Ovary (tissue), 9 donors: ENCODE data around the gene ST6GALNAC3. TPM values are rescaled to one million over a fixed set of nuclear protein-coding genes. Genes with fewer than 3 reads are reported as not detected.

Experiments
- DNase-seq, 5 donors: peaks; one replicate each; pipeline ENCODE4 v3.0.0-alpha.2; 2019 to 2020
- H3K27ac ChIP-seq, 2 donors: fragments of 200-600 bp; one replicate each; pipeline versions ENCODE4 v1.5.1 to v1.8.0; 2019 to 2022
- H3K27me3 ChIP-seq: fragments of 200-600 bp; one replicate; pipeline ENCODE4 v1.8.0; 2022
- H3K36me3 ChIP-seq: fragments of 200-600 bp; sonication (generic); one replicate; pipeline ENCODE4 v1.5.1; 2019
- H3K4me1 ChIP-seq: one replicate; pipeline ENCODE4 v1.8.1; 2013; ENCODE audit warnings: mild to moderate bottlenecking, moderate library complexity; ENCODE audit not compliant: insufficient read depth
- H3K4me3 ChIP-seq: fragments of 200-600 bp; sonication (generic); one replicate; pipeline ENCODE4 v1.5.1; 2017
- H3K9me3 ChIP-seq, 2 donors: fragments of 200-600 bp in 1 of 2; sonication (generic) in 1 of 2; one replicate each; pipeline versions ENCODE4 v1.5.1 to v1.8.1; 2013 to 2019; ENCODE audit warnings: mild to moderate bottlenecking in 1 of 2, moderate library complexity in 1 of 2
- EP300 ChIP-seq: sonication (generic); formaldehyde crosslinking; IDR thresholded peaks from one replicate; pipeline ENCODE4 v1.6.1; 2017; ENCODE audit warnings: antibody characterized with exemption
- POLR2A ChIP-seq: fragments of 450-650 bp; IDR thresholded peaks from one replicate; pipeline ENCODE4 v1.6.1; 2017; ENCODE audit warnings: antibody characterized with exemption, mild to moderate bottlenecking, moderate library complexity
- WGBS, 3 donors: extraction: QIAGEN DNeasy Blood & Tissue Kit in 1 of 3; methylation state at CpG; one replicate each; pipeline versions ENCODE4 v1.1.5 to v1.1.7; 2013 to 2017; 5-methylcytosine and 5-hydroxymethylcytosine counted together
- intact Hi-C, 4 donors: fragments of 100-400 bp; cut with DNase I; formaldehyde crosslinking; loops; one replicate each; pipeline versions ENCODE4 v1.11.0 to v1.15.1; 2022 to 2023
- polyA plus RNA-seq, 2 donors: library from polyadenylated mRNA; stranded (reverse); fragments of 200-250 nt in 1 of 2; fragments of 350-450 nt in 1 of 2; fragmentation: Illumina TruSeq in 1 of 2; extraction: RNeasy Lipid Tissue Mini Kit (QIAGEN cat#74804) in 1 of 2; gene quantifications; one replicate each; pipeline ENCODE4 v1.2.3, GENCODE V29; 2013 to 2014
- total RNA-seq, 7 donors: library from RNA; depleted of rRNA in 2 of 7; stranded (reverse); fragments of >200 nt in 2 of 7; fragmentation: NEBNext Ultra II Directional in 3 of 7; extraction: Animal tissue kit (Norgen Biotek cat#: 25700) in 3 of 7; gene quantifications; one replicate each; pipeline versions ENCODE4 v1.1.0 to v1.2.4, GENCODE V29; 2016 to 2023
- TF ChIP-seq, protein P1 (sequence below), 3 donors: fragments of 450-650 bp in 2 of 3; fragments of 200-600 bp in 1 of 3; IDR thresholded peaks; one replicate each; pipeline versions ENCODE4 v1.5.1 to v1.8.0; 2016 to 2022; ENCODE audit warnings: antibody characterized with exemption in 3 of 3, mild to moderate bottlenecking in 1 of 3
- donor health status: DM: no; HTN: no; CAD: no; lungs with moderate emphysema.
- donor health status: DM: no; HTN: no; CAD: no.
- donor health status: Bipolar disorder and iron deficiency.
- donor health status: DM: yes; HTN: yes; CAD: no.
- donor health status: DM: no; HTN: no; CAD: no.
- donor health status: DM: yes; HTN: yes; CAD: no.

Gene ST6GALNAC3
- total and polyA plus RNA-seq, 9 donors, result 1.9 to 6.7 (median 4.0) TPM

DNA sequence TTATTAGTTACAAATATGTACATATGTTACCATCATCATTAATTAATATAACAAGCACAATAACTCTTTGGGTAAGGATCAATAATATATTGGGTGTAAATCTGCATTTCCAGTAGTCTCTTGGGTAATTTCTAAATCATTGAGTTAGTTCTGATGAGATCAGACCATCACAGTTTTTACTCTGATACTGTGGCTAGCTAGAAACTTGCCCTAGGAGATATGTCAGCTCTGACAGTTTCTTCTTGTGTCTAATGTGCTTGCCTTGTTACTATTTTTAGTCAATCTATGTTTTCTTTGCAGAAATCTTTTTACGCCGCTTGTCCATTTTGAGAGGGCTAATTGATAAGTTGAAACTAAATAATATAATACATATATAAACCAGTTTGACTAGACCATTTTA lies 507.2 kb downstream of the ST6GALNAC3 start:
- Histone ChIP-seq H3K9me3 (no peaks in the 10 kb centered on the region), H3K4me3 (no peak overlapping the region), H3K4me1 (no peaks in the 10 kb centered on the region), H3K36me3 (no peaks in the 10 kb centered on the region), H3K27ac (no peak overlapping the region), H3K27me3 (no peaks in the 10 kb centered on the region)
- no peak for DNase-seq
- intact Hi-C loops, result no loop called here
- TF ChIP-seq EP300 (no peak), POLR2A (no peak)
- TF ChIP-seq, protein P1, sequence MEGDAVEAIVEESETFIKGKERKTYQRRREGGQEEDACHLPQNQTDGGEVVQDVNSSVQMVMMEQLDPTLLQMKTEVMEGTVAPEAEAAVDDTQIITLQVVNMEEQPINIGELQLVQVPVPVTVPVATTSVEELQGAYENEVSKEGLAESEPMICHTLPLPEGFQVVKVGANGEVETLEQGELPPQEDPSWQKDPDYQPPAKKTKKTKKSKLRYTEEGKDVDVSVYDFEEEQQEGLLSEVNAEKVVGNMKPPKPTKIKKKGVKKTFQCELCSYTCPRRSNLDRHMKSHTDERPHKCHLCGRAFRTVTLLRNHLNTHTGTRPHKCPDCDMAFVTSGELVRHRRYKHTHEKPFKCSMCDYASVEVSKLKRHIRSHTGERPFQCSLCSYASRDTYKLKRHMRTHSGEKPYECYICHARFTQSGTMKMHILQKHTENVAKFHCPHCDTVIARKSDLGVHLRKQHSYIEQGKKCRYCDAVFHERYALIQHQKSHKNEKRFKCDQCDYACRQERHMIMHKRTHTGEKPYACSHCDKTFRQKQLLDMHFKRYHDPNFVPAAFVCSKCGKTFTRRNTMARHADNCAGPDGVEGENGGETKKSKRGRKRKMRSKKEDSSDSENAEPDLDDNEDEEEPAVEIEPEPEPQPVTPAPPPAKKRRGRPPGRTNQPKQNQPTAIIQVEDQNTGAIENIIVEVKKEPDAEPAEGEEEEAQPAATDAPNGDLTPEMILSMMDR (IDR thresholded peaks at IDR 0.05), result no peak
- WGBS, 3 donors, result 93 to 97% (median 96%) methylated on average over 2 of the region's 2 CpGs

DNA sequence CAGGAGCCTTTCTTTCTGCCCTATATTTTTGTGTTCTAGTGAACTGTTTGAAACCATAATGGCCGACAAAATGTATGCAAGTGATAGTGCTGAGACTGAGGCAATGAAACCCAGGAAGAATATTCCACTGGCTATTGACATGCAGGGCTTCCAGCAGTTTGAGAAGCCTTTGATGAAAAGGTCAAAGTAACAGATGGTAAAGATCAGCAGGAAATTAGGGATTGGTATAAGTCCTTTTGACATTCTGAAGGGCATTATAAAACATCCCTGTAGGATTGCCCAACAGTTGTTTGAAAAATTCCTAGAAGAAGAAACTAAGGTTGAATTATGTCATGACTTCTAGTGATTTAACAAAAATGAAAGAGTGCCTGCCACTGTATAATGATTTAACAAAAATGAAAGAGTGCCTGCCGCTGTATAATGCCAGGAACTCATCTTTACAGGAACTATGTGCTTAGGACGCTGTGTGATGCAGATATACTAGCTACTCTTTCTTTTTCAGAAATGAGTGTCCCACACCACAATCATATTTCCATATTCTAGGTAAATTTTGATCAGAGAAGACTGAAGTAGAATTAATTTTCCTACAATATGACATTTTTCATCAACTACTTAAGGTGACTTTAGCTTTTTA lies 508.8 kb downstream of the ST6GALNAC3 start:
- H3K27me3 ChIP-seq, result no peaks in the 10 kb centered on the region
- no peaks in the 10 kb centered on the region for H3K4me1 ChIP-seq
- no peak overlapping the region for H3K4me3 ChIP-seq
- H3K36me3 ChIP-seq, result no peaks in the 10 kb centered on the region
- no peak overlapping the region for H3K27ac ChIP-seq
- no peaks in the 10 kb centered on the region for H3K9me3 ChIP-seq
- 91 to 93% (median 93%) methylated on average over 3 of the region's 3 CpGs for WGBS, 3 donors
- intact Hi-C loops, result no loop called here
- TF ChIP-seq, protein P1 (IDR thresholded peaks at IDR 0.05), result no peak
- TF ChIP-seq EP300 (no peak), POLR2A (no peak)
- DNase-seq, result no peak

DNA sequence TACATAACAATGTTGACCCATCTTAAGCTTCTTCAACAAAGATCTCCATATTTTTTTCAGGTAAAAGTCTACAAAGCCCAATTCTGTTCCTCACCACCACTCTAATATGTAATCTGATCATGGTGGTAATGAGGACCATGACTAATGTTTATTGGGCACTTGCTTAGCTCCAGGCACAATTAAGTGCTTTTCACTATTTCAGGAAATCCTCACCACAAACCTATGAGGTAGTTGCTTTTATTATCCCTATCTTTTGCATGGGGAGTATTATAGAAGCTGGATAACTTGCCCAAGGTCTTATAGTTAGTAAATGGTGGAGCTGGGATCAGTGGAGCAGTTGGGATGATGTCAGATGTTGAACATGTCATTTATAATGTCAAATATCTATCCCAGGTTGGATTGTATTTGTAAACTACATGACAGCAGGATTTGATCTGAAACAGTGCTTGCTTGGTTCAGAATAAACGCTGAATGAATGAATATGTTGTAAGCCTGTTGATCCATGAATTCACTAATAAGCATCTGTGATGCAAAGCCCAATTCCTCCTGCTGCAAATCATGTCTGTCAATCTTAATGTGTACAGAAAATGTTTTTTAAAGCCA lies 509.4 kb downstream of the ST6GALNAC3 start:
- H3K27me3 ChIP-seq, result no peaks in the 10 kb centered on the region
- 92 to 98% (median 96%) methylated on average over 1 of the region's 1 CpG for WGBS, 3 donors

GRCh38 chr1:76585980-76586674 lies 511.6 kb downstream of the ST6GALNAC3 start:
- H3K36me3 ChIP-seq, result no peaks in the 10 kb centered on the region
- no peak overlapping the region for H3K4me3 ChIP-seq
- no peaks in the 10 kb centered on the region for H3K9me3 ChIP-seq
- 32 to 43% (median 36%) methylated on average over 4 of the region's 4 CpGs for WGBS, 3 donors
- H3K4me1 ChIP-seq, result no peaks in the 10 kb centered on the region
- no peak for DNase-seq
- no peak overlapping the region for H3K27ac ChIP-seq
- no peaks in the 10 kb centered on the region for H3K27me3 ChIP-seq
- intact Hi-C loops, result no loop called here
- no peak for TF ChIP-seq EP300
- TF ChIP-seq POLR2A, result no peak
- TF ChIP-seq, protein P1 (IDR thresholded peaks at IDR 0.05), result no peak

More for the DNA sequence above, 509.4 kb downstream of the ST6GALNAC3 start:
- TF ChIP-seq POLR2A, result no peak
- TF ChIP-seq, protein P1 (IDR thresholded peaks at IDR 0.05), result no peak
- TF ChIP-seq EP300, result no peak
- no peak for DNase-seq
- no peak overlapping the region for H3K4me3 ChIP-seq
- no peaks in the 10 kb centered on the region for H3K4me1 ChIP-seq
- intact Hi-C loops, result no loop called here
- no peak overlapping the region for H3K27ac ChIP-seq
- no peaks in the 10 kb centered on the region for H3K9me3 ChIP-seq
- H3K36me3 ChIP-seq, result no peaks in the 10 kb centered on the region
